GM19025 (cell line): ENCODE data around the gene RNF17.
A peak's percentile ranks its signal among the peaks of the same experiment; 100 is the strongest.

ENCODE experiments used
- ATAC-seq: cut with Tn5 transposase; IDR thresholded peaks from one replicate; pipeline ENCODE4 v1.9.1; 2021; ENCODE audit warnings: mild to moderate bottlenecking, low read depth, moderate library complexity; ENCODE audit not compliant: unreplicated experiment

RNF17 gene

DNA sequence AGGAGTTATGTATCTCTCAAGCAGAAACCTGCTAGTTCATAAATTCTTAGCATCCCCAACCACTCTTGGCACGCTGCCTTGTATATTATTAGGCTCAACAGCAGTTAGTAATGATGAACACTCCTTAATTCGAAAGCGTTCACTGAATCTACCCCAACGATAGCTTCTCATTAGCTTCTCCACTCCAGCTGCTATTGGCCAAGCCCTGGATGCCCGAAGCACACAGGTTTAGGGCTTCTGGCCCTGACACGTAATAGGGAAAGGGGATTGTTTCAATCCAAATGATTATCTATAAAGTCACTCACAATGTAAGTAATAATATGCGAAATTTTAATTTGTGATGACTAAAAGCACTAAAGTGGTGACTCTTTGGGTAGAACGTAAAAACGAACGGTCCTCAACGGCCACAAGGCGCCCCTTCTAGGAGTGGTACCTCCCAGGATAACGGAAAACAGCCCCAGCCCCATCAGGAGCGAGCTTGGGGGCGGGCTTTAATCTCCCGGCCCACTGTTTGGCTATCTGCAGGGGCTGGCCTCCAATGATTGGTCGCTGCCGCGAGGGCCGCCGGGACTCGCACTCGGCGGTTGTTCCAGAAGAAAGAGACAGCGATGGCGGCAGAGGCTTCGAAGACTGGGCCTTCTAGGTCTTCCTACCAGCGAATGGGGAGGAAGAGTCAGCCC, at the start of gene RNF17:
TSS of gene RNF17 (plus strand) at position 574 of the 680 bp plus-strand sequence. CDS start at position 609, 35 bp downstream.
- ATAC-seq, result no peak

DNA sequence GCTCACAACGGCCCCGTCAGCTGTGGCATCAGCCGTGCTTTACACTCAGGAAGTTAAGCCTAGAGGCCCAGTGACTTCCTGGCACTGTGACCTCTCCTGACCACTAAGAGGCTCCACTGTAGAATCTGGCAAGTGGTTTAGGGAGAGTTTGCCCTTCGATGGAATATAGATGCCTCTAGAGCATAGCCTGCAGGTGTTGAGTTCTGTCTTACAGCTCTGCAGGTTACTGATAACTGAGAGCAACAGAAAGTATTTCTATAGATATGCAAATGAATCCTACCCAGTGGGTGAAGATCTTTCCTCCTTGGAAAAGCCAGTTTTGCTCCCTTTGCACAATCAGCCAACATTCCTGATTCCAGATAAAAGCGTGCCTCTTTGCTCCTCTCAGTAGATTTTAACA, 48.0 kb upstream of the RNF17 start:
- ATAC-seq, result no peak

- no peak for ATAC-seq
Measured at GRCh38 chr13:24716446-24716845, 47.5 kb upstream of the RNF17 start.

GRCh38 chr13:24717217-24717616, 46.8 kb upstream of the RNF17 start:
- no peak for ATAC-seq

DNA sequence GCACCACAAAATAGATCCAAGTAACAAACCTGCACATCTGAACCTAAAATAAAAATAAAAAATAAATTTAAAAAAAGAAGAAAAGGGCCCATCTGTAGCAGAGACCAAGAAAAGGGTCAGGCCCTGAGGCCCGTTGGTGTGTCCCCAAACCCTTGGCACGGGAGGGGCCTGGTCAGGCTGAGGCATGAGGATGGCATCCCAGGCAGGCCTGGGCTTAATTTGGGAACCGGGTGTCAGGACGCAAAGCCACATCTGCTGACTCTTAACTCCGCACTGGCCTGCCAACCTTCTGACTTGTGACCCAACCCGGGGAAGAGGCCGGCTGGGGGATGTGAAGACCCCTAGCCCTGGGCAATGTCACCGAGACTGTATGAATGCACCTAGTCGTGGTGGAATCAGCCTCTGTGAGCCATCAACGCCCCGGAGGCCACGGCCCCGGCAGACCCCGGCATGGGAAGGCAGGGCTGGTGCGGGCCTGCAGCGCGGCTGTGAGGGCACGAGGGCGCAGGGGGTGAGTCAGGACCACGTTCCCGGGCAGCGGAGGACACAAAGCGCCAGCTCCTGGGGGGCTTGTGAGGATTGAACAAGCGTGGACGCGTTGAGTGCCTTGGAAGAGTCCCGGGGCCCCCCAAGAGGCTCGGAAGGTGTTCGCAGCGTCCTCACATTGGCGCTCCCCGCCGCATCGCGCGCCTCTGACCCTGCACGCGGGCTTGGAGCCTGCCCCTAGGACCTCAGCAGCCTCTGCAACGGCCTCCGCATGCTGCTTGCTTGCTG, 45.6 kb upstream of the RNF17 start:
- ATAC-seq, result no peak

DNA sequence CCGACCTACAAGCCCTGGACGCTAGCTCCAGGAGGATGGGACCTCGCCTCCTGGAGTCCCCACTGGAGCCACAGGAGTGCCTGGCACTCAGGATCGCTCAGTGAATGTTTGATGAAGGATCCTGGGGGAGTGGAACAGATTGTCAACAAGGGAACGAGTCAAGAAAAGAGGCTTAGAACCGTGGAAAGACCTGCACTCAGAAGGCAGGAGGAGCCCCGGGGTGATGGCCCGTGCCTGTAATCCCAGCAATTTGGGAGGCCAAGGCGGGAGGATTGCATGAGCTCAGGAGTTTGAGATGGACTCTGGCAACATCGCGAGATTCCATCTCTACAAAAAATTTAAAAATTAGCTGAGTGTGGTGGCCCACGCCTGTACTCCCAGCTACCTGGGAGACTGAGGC, 44.8 kb upstream of the RNF17 start:
- ATAC-seq, result no peak

DNA sequence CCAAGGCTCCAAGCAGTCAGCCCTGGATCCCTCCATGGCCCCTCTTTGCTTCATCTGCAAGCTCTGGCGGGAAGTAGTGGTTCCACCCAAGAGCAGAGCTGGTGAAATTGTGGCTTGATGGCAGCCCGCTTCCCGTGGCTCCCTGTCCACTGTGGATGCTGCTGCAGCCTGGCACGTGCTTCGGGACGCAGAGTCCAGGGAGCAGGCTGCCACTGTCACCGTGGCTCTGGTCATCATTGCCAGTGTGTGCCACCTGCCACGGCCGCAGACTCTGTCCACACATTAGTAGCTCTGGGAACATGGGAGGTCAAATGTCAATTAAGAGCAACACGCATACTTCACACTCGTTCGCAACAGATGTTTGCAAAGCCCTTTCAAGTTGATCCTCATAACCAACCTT, 40.8 kb upstream of the RNF17 start:
- ATAC-seq, result no peak

GRCh38 chr13:24724714-24725113, 39.3 kb upstream of the RNF17 start:
- no peak for ATAC-seq

- ATAC-seq, result no peak
Measured at GRCh38 chr13:24725379-24725778, 38.6 kb upstream of the RNF17 start.

GRCh38 chr13:24727731-24728601, 36.0 kb upstream of the RNF17 start:
- peak; percentile 62 for ATAC-seq

GRCh38 chr13:24730873-24731567, 32.9 kb upstream of the RNF17 start:
- ATAC-seq, result peak; percentile 63

GRCh38 chr13:24734950-24735349, 29.0 kb upstream of the RNF17 start:
- ATAC-seq, result no peak

DNA sequence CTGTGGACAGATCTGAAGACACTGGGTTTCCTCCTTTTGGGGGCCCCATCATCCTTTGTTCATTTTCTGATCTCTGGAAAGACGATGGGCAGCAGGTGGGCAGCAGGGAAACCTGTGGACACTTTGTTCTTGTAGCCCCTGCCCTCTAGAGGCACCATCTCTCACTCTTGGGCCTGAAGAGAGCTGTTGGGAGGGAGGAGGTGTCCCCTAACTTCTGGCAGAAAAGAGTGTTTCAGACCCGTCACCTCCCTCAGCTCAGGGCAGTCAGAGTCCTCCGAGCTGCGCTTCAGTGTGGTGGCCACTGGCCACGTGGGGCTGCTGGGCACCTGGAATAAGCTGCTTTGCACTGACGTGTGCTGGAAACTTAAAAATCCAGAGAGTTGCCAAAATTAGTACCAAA, 26.9 kb upstream of the RNF17 start:
- ATAC-seq, result no peak

DNA sequence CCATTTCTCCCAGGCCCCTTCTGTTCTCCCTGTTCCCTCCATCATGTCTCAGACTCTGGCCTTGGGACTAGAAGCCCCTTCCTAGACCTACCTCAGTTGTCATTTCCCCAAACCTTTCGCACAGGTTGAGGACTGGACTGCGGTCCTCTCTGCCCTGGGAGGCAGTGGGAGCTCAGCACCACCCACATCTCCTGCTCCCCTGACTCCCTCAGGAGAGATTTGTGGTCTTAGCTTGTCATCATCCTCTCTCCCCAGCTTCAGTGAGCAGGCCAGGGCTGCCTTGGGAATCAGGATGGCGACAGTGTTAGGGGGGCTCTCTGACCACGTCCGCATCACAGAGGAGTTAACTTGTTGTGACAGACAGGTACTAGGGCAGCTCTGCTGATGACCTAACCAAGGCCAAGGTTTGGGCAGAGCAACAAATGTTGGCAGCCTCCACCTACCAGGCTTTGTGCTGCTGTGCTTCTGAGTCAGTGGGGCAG, 25.6 kb upstream of the RNF17 start:
- no peak for ATAC-seq

DNA sequence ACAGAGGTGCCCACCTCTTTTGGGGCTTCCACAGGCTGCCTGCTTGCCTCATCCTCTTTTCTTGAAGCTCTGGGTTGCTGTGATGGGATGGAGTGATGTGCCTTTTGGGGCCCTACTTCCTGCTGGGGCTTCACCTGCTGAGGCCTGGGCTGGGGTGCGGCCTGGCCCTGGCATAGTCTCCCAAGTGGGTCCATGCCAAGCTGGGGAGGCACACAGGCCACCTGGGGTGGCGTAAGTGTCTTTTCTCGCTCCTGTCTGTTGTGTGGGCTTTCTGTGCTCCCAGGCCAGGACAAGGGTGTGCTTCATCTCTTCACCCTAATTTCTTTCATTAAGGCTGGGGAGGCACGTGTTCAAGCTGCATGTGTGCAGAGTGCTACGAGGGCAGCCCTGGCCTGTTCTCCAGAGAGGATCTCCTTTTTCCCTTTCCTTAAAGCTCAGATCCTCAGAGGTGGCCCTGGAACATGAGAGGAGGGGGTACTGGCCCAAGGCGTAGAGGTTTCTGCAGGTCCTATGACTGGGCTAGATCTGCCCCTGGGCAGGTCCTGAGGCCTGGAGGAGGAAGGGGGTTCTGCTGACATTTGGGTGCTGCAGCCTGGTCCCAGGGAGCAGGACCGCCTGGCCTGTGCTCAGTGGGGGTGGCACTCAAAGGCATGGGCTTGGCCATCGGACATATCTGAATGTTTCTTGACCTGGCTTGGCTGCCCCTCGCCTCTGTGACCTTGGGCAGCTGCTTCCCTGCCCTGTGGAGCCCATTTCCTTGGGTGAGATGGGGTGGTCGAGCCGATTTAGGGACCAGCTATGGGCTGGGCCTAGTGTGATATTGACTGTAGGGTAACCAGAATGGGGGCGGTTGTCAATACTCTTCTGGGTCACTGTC, 23.7 kb upstream of the RNF17 start:
- ATAC-seq, result no peak

DNA sequence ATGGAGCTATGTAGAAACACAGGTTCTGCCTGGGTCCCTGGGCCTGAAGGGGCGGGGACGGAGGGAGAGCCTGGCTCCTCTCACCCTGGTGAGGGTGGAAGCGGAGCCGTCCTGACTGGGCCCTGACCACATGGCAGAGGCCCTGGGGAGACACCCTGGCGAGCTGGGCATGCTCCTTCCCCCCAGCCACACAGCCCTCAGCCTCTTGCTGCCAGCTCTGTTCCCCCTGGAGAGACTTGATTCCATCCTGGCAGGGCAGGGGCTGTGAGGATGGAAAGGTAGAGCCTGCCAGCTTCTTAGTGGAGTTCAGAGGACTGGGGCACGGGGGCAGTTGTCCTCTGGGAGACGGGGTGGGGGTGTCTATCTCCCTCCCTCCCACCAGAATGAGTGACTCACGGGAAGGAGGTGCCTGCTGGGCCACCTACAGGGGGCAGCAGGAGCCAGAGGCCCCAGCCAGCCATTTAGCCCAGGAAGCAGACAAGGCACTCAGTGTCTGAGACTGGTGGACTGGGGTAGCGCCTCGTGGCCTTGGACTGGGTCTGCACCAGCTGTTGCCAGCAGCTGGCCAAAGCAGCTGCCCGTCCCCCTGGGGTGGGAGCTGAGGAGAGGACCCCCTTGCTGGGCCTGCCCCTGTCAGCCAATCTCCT, 22.8 kb upstream of the RNF17 start:
- no peak for ATAC-seq

- ATAC-seq, result no peak
Measured at GRCh38 chr13:24741791-24742190, 22.2 kb upstream of the RNF17 start.

DNA sequence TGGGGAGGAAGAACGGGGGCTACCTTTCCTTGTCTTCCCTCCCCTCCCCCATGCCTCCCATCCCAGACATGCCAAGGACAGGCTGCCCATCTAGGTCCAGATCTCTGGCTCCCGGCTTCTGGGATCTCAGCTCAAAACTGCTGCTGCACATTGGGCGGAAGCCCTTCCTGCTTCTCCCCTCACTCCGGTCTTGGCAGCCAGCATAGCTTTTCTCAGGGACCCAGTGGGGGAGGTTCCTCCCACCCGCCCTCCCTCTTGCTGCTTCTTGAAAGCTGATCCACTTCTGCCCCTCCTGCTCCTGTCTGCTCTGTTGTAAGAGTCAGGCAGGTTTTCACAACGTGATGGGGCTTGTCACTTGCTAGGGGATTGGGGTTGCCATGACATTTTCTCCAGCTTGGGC, 21.7 kb upstream of the RNF17 start:
- ATAC-seq, result no peak

GRCh38 chr13:24742977-24743376, 21.0 kb upstream of the RNF17 start:
- ATAC-seq, result no peak
